ENCODE results near the gene TSR3.

TSR3 gene

GRCh38 chr16:1377406-1378010 lies 25.8 kb upstream of the TSR3 start:
- no peak for DNase-seq

- no peak for DNase-seq
Measured at GRCh38 chr16:1375741-1376410, 24.2 kb upstream of the TSR3 start.

- DNase-seq = no peak
Measured at GRCh38 chr16:1375298-1375640, 23.6 kb upstream of the TSR3 start.

- no peak for DNase-seq
Measured at GRCh38 chr16:1374418-1375297, 23.0 kb upstream of the TSR3 start.

- DNase-seq = no peak
Measured at GRCh38 chr16:1372292-1372950, 20.7 kb upstream of the TSR3 start.

- DNase-seq = no peak
Measured at GRCh38 chr16:1371054-1371978, 19.6 kb upstream of the TSR3 start.

- no peak for DNase-seq
Measured at GRCh38 chr16:1367486-1368174, 16.0 kb upstream of the TSR3 start.

- DNase-seq = no peak
Measured at GRCh38 chr16:1366712-1367299, 15.1 kb upstream of the TSR3 start.

GRCh38 chr16:1366060-1366711 lies 14.5 kb upstream of the TSR3 start:
- no peak for DNase-seq

GRCh38 chr16:1364510-1364909 lies 12.8 kb upstream of the TSR3 start:
- DNase-seq = no peak

GRCh38 chr16:1363501-1364041 lies 11.9 kb upstream of the TSR3 start:
- DNase-seq = peak; percentile 68

GRCh38 chr16:1362807-1363206 lies 11.1 kb upstream of the TSR3 start:
- DNase-seq = no peak

- DNase-seq = no peak
Measured at GRCh38 chr16:1361685-1362360, 10.1 kb upstream of the TSR3 start.

GRCh38 chr16:1357906-1358566 lies 6.4 kb upstream of the TSR3 start:
- DNase-seq = no peak

GRCh38 chr16:1356061-1356900 lies 4.6 kb upstream of the TSR3 start:
- no peak for DNase-seq

- no peak for DNase-seq
Measured at GRCh38 chr16:1355591-1355990, 3.9 kb upstream of the TSR3 start.

GRCh38 chr16:1354815-1355540 lies 3.3 kb upstream of the TSR3 start:
- DNase-seq = peak; percentile 7

GRCh38 chr16:1351215-1351581 lies 480 bp downstream of the TSR3 start:
- DNase-seq = no peak

All from OCI-M1 (cell line).